HTERT RPE-1 (cell line): ENCODE data around the gene KRTAP21-1.
"Not testable (repeated sequence)": the region's sequence is repeated elsewhere in the genome, so short reads cannot be mapped to it uniquely, and the experiment has no call there.

Source experiments
- in situ Hi-C: fragments of 300-500 bp; cut with MboI; formaldehyde crosslinking; loops from 4 replicates; pipeline ENCODE4 v1.14.3; 2020; ENCODE audit warnings: low sequenced_read_pairs

KRTAP21-1 gene

DNA sequence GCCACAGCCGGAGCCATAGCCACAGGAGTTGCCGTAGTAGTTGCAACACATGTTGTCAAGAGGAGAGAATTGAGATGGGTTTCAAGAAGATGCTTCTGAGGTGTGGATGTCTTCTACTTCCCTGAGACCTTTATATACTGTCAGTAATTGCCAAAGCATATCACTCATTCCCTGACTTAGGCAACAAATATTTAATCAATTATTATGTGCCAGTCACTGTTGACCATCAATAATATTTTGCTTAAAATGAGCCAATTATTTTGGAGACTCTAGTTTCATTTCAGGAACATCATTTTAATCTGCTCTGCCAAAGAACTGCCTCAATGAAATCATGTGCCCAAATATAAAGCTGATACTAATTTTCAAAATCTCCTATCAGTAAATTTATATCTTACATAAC is at the start of gene KRTAP21-1:
KRTAP21-1 (minus strand) TSS at position 101 of the 400 bp plus-strand sequence; CDS start at position 51, 50 bp downstream.
- in situ Hi-C loops = not testable (repeated sequence)

DNA sequence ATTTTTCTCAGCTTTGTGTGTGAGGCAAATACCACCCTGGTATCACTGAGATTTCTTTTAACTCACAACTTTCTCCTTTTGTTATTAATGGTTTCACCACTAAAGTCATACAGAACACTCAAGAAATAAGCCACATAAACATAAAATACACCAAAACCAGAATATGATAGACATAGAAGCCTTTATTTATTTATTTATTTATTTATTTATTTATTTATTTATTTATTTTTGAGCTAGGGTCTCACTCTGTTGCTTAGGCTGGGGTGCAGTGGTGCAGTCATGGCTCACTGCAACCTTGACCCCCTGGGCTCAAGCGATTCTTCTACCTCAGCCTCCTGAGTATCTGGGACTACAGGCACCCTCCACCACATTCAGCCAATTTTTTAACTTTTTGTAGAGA is 45.4 kb upstream of the KRTAP21-1 start:
- in situ Hi-C loops = no loop called here

DNA sequence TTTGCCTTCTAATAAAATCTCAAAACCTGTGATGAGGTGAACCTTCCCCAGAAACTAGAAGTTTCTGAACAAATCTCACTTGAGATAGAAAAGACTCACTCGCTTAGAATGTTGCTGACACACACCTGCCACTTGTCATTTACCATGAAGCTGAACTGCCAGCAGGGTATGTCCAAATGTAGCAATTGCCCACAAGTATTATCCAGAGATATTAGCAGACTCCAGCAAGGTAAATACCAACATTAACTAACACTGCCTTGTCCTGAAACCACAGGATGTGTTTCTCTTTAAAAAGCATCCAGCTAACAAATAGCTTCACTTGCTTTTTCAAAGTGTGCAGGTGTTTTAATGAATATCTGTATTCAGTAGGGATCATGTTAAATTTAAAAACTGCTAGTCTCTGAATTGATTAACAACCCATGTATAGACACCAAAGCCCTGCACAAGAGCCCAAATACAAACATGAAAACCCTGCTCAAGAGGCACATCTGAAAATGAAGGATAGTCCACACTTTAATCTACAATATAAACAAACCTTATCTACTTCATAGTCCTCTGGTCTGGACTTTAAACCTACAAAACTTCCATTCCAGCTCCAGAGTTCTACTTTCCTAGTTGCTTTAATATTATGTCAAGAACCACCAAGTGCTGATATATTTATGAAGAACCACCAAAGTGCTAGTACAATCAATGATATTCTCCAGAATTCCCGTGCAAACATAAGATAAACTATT is 38.5 kb upstream of the KRTAP21-1 start:
- in situ Hi-C loops = no loop called here

DNA sequence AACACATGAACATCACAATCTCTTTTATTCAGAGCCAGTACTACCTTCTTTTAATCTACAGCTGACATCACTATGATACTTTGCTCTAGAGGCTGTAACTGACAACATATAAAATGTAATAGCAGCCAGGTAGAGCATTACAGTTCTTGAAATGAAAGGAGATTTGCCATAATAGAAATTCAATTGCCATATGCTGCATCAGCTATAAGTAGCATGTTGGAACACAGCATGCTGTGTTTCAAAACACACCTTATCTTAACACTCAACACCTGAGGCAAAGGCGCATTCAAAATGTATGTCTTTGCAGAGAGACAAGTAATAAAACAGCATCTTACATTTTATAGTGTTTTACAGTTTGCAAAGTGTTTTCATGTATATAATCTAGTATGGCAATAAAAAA is 24.0 kb upstream of the KRTAP21-1 start:
- in situ Hi-C loops = no loop called here

DNA sequence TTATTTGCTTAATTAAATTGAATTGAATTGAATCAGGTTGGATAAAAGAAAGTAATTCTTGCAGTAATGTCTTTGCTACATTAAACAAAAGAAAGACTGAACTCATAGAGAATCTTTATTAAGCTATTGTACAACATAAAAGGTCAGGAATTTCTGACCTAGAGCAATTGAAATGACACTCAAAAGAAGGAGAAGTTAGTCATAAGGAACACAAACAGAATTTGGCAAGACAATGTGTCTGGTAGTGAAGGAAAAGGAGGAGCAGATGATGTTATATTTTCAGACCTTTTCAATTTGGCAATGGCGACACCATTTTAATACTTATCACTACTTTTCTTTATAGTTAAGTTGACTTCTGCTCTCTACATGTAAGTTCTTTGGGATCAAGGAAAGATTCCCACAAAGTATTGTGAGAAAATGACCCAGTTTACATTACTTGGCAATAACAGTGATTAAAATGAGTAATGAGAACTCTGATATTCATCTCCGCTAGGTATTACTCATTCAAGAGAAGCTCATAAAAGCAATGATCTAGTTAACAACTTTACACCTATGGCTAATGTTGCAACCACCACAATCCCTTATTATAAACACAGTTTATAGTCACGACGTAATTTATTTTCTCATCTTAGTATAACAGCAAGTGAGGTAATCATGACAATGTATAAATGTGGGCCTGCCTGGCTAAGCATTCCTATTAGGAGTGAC is 14.7 kb upstream of the KRTAP21-1 start:
- in situ Hi-C loops = no loop called here

DNA sequence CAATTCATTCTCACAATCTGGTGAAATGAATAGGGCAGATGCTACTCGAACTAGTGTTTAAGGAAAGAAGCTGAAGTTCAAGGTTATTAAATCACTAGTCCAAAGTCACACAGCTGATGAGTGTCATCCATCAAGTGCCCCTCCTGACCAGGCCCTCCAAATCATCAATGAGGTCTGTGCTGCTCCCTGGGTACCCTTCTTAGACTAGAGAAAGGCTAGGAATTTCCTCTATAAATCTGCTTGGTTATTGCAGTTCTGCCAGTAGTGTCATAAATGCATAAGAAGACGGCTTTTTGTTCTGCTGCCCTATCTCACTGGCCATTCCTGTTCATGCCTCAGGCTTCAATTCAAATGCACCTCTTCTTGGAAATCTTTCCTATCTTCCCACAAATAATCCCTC is 5.5 kb upstream of the KRTAP21-1 start:
- in situ Hi-C loops = no loop called here

DNA sequence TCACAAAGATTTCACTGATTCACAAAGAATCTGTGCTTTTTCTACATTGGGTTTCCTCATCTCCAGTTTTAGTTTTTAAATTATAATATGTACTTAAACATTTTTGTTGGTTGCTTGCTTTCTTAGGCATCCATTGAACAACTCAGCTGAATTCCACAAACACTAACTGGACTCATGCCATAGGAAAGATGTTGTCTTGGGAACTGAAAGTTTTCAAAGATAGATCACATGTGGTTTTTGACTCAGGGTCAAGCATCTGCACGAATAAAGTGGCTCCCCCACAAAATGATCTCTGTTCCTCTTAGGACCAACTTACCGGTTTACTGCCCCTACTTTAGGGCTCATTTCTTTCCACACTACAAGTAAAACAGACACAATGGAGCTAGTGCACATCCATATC is 3.1 kb upstream of the KRTAP21-1 start:
- in situ Hi-C loops = no loop called here

DNA sequence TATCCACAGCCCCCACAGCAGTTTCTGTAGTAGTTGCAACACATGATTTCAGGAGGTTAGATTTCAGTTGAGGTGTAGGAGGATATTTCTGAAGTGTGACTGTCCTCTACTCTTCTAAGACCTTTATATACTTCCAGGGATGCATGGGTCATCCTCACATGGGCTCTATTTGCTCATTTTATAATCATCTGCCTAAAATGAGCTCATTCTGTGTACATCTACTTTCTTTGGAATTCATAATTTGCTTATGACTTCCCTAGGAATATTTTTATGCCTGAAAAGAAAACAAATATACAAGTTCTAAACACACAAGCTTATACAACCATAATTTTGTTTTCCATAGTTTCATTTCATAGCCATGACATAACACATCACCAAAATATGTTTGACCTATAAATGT is 8.1 kb downstream of the KRTAP21-1 start, which contains the start of gene KRTAP21-2:
KRTAP21-2 (minus strand) TSS at position 101 of the 400 bp plus-strand sequence; CDS start at position 44, 57 bp downstream.
- in situ Hi-C loops = no loop called here

DNA sequence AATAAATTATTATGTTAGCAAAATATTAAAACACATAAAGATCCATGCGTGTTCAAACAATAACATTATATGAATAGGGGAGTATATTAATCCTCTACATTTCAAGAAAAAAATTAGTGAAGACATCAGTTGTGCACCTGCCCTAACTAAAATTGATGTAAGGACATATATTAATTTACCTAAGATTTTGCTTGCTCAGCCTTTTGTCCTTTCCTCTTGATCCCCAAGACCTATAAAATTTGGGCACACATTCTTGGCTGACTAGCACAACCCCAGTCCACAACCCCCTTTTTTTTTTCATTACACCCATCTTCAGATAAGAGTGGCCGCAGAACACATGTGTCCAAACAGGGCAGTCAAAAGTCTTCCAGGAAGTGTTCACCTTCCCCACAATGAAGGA is 14.8 kb downstream of the KRTAP21-1 start:
- in situ Hi-C loops = no loop called here

DNA sequence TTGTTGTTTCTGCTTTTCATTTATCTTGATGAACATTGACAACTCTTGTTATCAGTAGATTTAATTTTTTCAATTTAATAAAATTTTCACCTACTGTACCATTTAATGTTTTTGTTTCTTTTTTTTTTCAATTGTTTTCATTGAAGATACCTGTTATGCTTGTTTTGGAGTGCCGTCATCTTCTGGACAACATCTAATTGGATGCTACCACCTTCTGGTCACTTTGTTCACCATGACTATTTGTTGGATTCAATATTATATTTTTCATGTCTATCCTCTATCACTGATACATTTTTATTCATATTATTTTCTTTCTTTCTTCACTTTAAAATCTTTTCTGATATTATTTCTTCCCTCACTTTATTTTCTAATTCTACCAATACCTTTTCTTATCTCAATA is 22.2 kb downstream of the KRTAP21-1 start:
- in situ Hi-C loops = no loop called here

DNA sequence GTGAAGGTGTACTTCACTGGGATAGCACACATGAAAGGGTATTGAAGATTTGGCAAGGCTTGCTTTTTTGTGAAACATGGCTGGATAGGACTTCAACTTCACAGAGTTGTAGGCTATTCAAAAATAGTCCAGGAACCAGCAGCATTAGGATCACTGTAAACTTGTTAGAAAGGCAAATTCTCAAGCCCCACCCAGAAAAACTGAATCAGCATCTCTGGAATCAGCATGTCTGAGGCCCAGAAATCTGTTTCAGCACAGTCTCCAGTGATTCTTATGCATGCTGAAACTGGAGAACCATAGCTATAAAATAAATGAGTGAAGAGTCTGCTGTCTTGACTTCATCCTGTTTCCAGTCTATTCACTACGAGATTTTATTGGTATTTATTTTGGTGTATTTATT is 28.5 kb downstream of the KRTAP21-1 start:
- in situ Hi-C loops = no loop called here

DNA sequence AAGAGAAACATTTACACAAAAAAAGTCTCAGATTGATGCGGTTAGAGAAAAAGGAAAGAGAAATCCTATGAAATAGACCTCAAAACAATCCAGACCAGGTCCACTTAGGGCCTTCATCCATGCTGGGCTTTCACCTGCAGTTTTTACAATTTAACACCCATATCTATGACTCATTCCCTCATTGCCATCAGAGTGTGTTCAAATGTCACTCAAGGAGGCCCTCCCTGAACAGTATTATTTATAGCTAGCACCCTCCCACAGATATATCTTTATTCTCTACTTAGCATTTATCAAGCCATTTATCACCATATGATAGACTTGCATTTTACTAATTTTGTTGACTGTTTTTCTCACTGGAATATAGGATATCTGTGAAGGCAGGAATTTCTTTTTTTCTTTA is 35.8 kb downstream of the KRTAP21-1 start:
- in situ Hi-C loops = no loop called here

DNA sequence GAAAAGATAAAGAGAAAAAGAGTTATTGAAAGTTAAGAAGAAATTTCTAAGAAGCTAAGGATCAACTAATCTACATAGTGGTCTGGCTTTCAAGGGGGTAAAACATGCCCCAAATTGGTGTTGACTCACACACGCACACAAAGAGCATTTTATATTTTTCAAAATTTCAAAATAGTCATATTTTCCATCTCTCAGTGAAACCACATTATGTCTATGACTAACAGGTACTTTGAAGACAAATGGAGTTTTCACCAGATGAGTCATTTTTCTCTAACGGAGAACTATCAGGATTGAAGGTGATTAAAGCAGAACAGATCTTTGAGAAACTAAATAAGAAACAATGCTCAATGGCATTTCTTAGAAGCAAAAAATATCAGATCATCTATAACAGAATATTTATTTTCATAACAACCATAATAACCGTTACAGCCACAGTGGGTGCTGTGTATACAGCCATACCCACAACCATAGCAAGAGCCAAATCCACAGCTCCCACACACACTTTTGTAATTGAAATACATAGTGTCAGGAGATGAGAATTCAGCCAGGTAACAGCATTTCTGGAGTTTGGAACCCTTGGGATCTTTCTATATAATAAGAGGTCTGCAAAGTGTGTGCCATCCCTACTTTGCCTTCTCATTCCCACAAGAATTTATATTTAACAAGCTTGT is 36.9 kb downstream of the KRTAP21-1 start, which contains the start of gene KRTAP21-3:
KRTAP21-3 (minus strand) TSS at position 539 of the 671 bp plus-strand sequence; CDS start at position 521, 18 bp downstream.
- in situ Hi-C loops = no loop called here

DNA sequence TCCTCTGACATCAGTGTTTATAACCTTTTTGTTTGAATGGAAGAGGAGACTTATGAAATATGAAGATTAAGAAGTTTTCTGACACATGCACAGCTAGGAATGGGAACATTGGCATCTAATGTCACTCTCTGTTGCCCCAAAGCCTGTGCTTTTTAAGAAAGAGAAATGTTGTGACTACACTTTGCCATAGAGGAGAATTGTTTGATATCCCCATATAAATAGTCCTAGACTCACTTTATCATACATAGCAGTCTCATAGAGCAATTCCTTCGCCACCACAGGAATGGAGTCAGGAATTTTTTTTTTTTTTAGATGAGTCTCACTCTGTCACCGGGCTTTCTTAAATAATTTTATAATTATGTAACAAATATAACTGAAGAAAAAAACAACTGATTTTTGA is 38.1 kb downstream of the KRTAP21-1 start:
- in situ Hi-C loops = no loop called here

DNA sequence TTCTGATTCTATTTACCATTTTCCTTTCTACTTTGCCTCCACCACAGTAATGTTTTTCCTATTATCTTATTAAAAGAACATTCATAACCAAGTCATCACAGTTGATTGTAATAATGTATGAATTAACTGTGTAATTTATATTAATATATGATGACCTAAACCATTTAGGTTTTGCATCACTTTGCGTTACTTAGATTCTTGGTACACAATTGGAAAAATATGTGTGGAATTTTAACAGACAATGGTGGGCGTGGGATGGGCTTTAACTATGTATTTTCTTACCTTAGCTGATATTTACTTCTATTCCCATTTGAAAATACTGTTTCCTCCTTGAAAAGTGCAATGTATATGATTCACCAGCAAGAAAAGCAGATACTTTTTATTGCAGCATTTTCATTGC is 40.3 kb downstream of the KRTAP21-1 start:
- in situ Hi-C loops = no loop called here

DNA sequence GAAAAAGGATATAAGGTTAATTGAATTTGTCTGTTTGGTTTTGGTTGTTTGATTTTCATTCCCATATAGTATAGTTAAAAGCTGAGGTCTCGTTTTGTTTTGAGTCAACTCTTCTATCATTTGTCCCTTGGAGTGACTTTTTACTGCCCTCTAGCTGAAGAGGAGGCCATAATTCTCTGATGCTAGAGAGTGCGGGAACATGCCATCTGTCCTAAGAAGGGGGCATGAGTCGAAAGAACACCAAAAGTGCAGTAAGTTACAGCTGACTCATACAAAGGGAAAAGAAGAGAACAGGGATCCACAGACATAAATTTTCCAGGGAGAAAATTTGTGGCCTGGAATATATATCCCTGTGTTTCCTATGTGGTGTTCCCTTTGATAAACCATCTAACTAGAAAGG is 40.8 kb downstream of the KRTAP21-1 start:
- in situ Hi-C loops = no loop called here

DNA sequence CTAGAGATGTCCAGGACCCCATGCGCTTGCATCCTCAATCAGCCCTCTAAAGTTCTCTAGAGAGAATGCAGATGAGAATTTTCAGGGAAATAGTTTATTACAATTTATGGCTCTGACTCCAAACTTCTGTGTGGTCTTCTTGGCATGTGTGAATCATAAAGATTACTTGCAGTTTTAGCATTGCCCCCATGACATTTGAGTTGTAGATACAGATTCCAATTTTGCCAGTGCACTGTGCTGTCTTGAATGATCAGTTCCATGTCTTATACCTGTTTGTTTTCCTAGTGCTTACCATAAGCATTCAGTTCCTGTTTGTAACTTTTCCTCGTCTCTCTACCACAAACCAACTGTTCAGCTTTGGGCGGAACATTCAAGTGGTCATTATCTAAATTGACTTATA is 41.5 kb downstream of the KRTAP21-1 start:
- in situ Hi-C loops = no loop called here

DNA sequence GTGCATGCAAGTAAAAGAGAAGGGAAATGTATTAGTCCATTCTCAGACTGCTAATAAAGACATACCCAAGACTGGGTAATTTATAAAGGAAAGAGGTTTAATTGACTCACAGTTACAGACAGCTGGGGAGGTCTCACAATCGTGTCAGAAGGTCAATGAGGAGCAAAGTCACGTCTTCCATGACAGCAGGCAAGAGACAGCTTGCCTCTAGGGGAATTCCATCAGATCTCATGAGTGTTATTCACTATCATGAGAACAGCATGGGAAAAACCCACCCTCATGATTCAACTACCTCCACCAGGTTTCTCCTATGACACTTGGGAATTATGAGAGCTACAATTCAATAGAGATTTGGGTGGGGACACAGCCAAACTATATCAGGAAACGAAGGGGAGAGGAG is 44.7 kb downstream of the KRTAP21-1 start:
- in situ Hi-C loops = no loop called here

DNA sequence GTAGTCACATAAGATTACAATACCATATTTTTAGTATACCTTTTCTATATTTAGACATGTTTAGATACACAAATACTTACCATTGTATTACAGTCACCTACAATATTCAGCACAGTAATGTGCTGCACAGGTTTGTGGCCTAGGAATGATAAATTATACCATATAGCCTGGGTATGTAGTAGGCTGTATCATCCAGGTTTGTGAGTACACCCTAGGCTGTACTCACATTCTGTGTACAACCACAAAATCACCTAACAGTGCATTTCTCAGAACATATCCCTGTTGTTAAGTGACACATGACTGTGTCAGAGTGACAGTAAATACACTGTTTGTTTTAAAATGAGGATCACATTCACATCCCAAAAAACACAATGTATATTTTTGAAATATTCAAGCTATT is 47.8 kb downstream of the KRTAP21-1 start:
- in situ Hi-C loops = no loop called here
